Measurements from ENCODE around the gene PDCD5. TPM values are rescaled to one million over a fixed set of nuclear protein-coding genes. Genes with fewer than 3 reads are reported as not detected.
"Not testable (repeated sequence)": the region's sequence is repeated elsewhere in the genome, so short reads cannot be mapped to it uniquely, and the experiment has no call there.

PDCD5 gene
- total RNA-seq, result 100 to 1,000 TPM; 236 to 259 (median 237) TPM

- no peaks in the 10 kb centered on the region for H3K9me3 Mint-ChIP-seq
- peaks cover 17% of the 10 kb centered on the region for H3K36me3 Mint-ChIP-seq (ENCODE audit: insufficient read depth)
- H3K4me3 Mint-ChIP-seq, result peak within 1 kb of the TSS; percentile 91
- DNase-seq, result peak; percentile 97
- peak; percentile 92 to 95 for ATAC-seq
- no peaks in the 10 kb centered on the region for H3K27me3 Mint-ChIP-seq (ENCODE audit: low read depth)
- peaks cover 20% of the 10 kb centered on the region for H3K4me1 Mint-ChIP-seq (ENCODE audit: low read depth)
Measured at GRCh38 chr19:32580901-32581704, at the start of gene PDCD5. Gene PDCD5, plus strand, starts transcription at chr19:32581190. Its CDS starts 72 bp downstream, at chr19:32581262.

- Mint-ChIP-seq H3K27me3 (ENCODE audit: low read depth) (peaks cover 9% of the 10 kb centered on the region), H3K36me3 (ENCODE audit: insufficient read depth) (no peaks in the 10 kb centered on the region), H3K4me3 (no peak overlapping the region), H3K9me3 (peaks cover 18% of the 10 kb centered on the region), H3K4me1 (ENCODE audit: low read depth) (no peaks in the 10 kb centered on the region)
- ATAC-seq (no peak), DNase-seq (no peak)
Measured at GRCh38 chr19:32532233-32532632, 48.8 kb upstream of the PDCD5 start.

- peaks cover 7% of the 10 kb centered on the region for H3K27me3 Mint-ChIP-seq (ENCODE audit: low read depth)
- DNase-seq (no peak), ATAC-seq (no peak)
- no peak overlapping the region for H3K4me3 Mint-ChIP-seq
- no peaks in the 10 kb centered on the region for H3K36me3 Mint-ChIP-seq (ENCODE audit: insufficient read depth)
- no peaks in the 10 kb centered on the region for H3K4me1 Mint-ChIP-seq (ENCODE audit: low read depth)
- H3K9me3 Mint-ChIP-seq, result peaks cover 15% of the 10 kb centered on the region
Measured at GRCh38 chr19:32537580-32537979, 43.4 kb upstream of the PDCD5 start.

- Mint-ChIP-seq H3K36me3 (ENCODE audit: insufficient read depth) (no peaks in the 10 kb centered on the region), H3K4me3 (no peak overlapping the region), H3K27me3 (ENCODE audit: low read depth) (peaks cover 3% of the 10 kb centered on the region), H3K9me3 (peaks cover 8% of the 10 kb centered on the region), H3K4me1 (ENCODE audit: low read depth) (no peaks in the 10 kb centered on the region)
- ATAC-seq (no peak), DNase-seq (no peak)
Measured at GRCh38 chr19:32539240-32539916, 41.6 kb upstream of the PDCD5 start.

- no peaks in the 10 kb centered on the region for H3K36me3 Mint-ChIP-seq (ENCODE audit: insufficient read depth)
- H3K4me3 Mint-ChIP-seq, result no peak overlapping the region
- DNase-seq (no peak), ATAC-seq (no peak)
- peaks cover 7% of the 10 kb centered on the region for H3K9me3 Mint-ChIP-seq
- no peaks in the 10 kb centered on the region for H3K4me1 Mint-ChIP-seq (ENCODE audit: low read depth)
- peaks cover 6% of the 10 kb centered on the region for H3K27me3 Mint-ChIP-seq (ENCODE audit: low read depth)
Measured at GRCh38 chr19:32540621-32541020, 40.4 kb upstream of the PDCD5 start.

- DNase-seq; H3K36me3 Mint-ChIP-seq (ENCODE audit: insufficient read depth); ATAC-seq; H3K9me3 Mint-ChIP-seq; H3K4me1 Mint-ChIP-seq (ENCODE audit: low read depth); H3K27me3 Mint-ChIP-seq (ENCODE audit: low read depth); H3K4me3 Mint-ChIP-seq: not testable (repeated sequence)
Measured at GRCh38 chr19:32541376-32541775, 39.6 kb upstream of the PDCD5 start.

GRCh38 chr19:32542477-32543108, 38.4 kb upstream of the PDCD5 start:
- Mint-ChIP-seq H3K36me3 (ENCODE audit: insufficient read depth) (no peaks in the 10 kb centered on the region), H3K9me3 (peaks cover 7% of the 10 kb centered on the region), H3K27me3 (ENCODE audit: low read depth) (peaks cover 4% of the 10 kb centered on the region), H3K4me1 (ENCODE audit: low read depth) (no peaks in the 10 kb centered on the region), H3K4me3 (no peak overlapping the region)
- no peak for DNase-seq
- ATAC-seq, result no peak

- Mint-ChIP-seq H3K9me3 (peaks cover 5% of the 10 kb centered on the region), H3K4me3 (no peak overlapping the region), H3K27me3 (ENCODE audit: low read depth) (peaks cover 4% of the 10 kb centered on the region), H3K4me1 (ENCODE audit: low read depth) (no peaks in the 10 kb centered on the region), H3K36me3 (ENCODE audit: insufficient read depth) (no peaks in the 10 kb centered on the region)
- ATAC-seq, result no peak
- DNase-seq, result no peak
Measured at GRCh38 chr19:32543115-32543900, 37.7 kb upstream of the PDCD5 start.

GRCh38 chr19:32544917-32545316, 36.1 kb upstream of the PDCD5 start:
- H3K4me1 Mint-ChIP-seq (ENCODE audit: low read depth), result no peaks in the 10 kb centered on the region
- ATAC-seq (no peak), DNase-seq (no peak)
- H3K27me3 Mint-ChIP-seq (ENCODE audit: low read depth), result peaks cover 4% of the 10 kb centered on the region
- H3K36me3 Mint-ChIP-seq (ENCODE audit: insufficient read depth), result no peaks in the 10 kb centered on the region
- H3K9me3 Mint-ChIP-seq, result no peaks in the 10 kb centered on the region
- no peak overlapping the region for H3K4me3 Mint-ChIP-seq

- H3K27me3 Mint-ChIP-seq (ENCODE audit: low read depth), result no peaks in the 10 kb centered on the region
- no peaks in the 10 kb centered on the region for H3K9me3 Mint-ChIP-seq
- ATAC-seq (no peak), DNase-seq (no peak)
- no peaks in the 10 kb centered on the region for H3K4me1 Mint-ChIP-seq (ENCODE audit: low read depth)
- no peaks in the 10 kb centered on the region for H3K36me3 Mint-ChIP-seq (ENCODE audit: insufficient read depth)
- no peak overlapping the region for H3K4me3 Mint-ChIP-seq
Measured at GRCh38 chr19:32550666-32551065, 30.3 kb upstream of the PDCD5 start.

GRCh38 chr19:32555786-32556185, 25.2 kb upstream of the PDCD5 start:
- no peak for DNase-seq
- no peak for ATAC-seq
- Mint-ChIP-seq H3K4me1 (ENCODE audit: low read depth) (no peaks in the 10 kb centered on the region), H3K4me3 (no peak overlapping the region), H3K27me3 (ENCODE audit: low read depth) (peaks cover 2% of the 10 kb centered on the region), H3K9me3 (no peaks in the 10 kb centered on the region), H3K36me3 (ENCODE audit: insufficient read depth) (no peaks in the 10 kb centered on the region)

GRCh38 chr19:32558607-32559228, 22.3 kb upstream of the PDCD5 start:
- Mint-ChIP-seq H3K27me3 (ENCODE audit: low read depth) (peaks cover 2% of the 10 kb centered on the region), H3K36me3 (ENCODE audit: insufficient read depth) (no peaks in the 10 kb centered on the region), H3K4me1 (ENCODE audit: low read depth) (no peaks in the 10 kb centered on the region), H3K9me3 (no peaks in the 10 kb centered on the region), H3K4me3 (no peak overlapping the region)
- DNase-seq (no peak), ATAC-seq (no peak)

- no peak for ATAC-seq
- Mint-ChIP-seq H3K4me3 (no peak overlapping the region), H3K36me3 (ENCODE audit: insufficient read depth) (no peaks in the 10 kb centered on the region), H3K27me3 (ENCODE audit: low read depth) (peaks cover 7% of the 10 kb centered on the region), H3K4me1 (ENCODE audit: low read depth) (no peaks in the 10 kb centered on the region), H3K9me3 (no peaks in the 10 kb centered on the region)
- DNase-seq, result no peak
Measured at GRCh38 chr19:32563761-32564160, 17.2 kb upstream of the PDCD5 start.

Measured in activated T-cell treated with anti-CD3 and anti-CD28 coated beads, Interleukin-2, amount 50 U/mL, for 4 hours (primary cell).